Stimulated activated CD8-positive, alpha-beta memory T cell treated with anti-CD3 and anti-CD28 coated beads, Interleukin-15, amount 100 ng/mL, for 1 hour (primary cell): Measurements from ENCODE around the gene DSCAM.
"Not testable (repeated sequence)": the region's sequence is repeated elsewhere in the genome, so short reads cannot be mapped to it uniquely, and the experiment has no call there.

Experiments used
- DNase-seq: peaks from one replicate; pipeline ENCODE4 v3.0.0-alpha.2; 2020; ENCODE audit warnings: low read depth

Gene DSCAM

GRCh38 chr21:40385883-40386282, 461.1 kb downstream of the DSCAM start:
- no peak for DNase-seq

- DNase-seq: no peak
These were observed 463.0 kb downstream of the DSCAM start for GRCh38 chr21:40383951-40384350.

- no peak for DNase-seq
These were observed 465.8 kb downstream of the DSCAM start for GRCh38 chr21:40381111-40381510.

- no peak for DNase-seq
These were observed 466.8 kb downstream of the DSCAM start for GRCh38 chr21:40379881-40380810.

GRCh38 chr21:40377135-40377534, 469.8 kb downstream of the DSCAM start:
- DNase-seq: no peak

- no peak for DNase-seq
These were observed 473.2 kb downstream of the DSCAM start for GRCh38 chr21:40373761-40374160.

GRCh38 chr21:40372506-40372905, 474.5 kb downstream of the DSCAM start:
- no peak for DNase-seq

- DNase-seq: no peak
These were observed 475.6 kb downstream of the DSCAM start for GRCh38 chr21:40371329-40371728.

GRCh38 chr21:40356644-40357043, 490.3 kb downstream of the DSCAM start:
- DNase-seq: no peak

GRCh38 chr21:40355076-40355475, 491.9 kb downstream of the DSCAM start:
- no peak for DNase-seq

- DNase-seq: no peak
These were observed 496.0 kb downstream of the DSCAM start for GRCh38 chr21:40351006-40351405.

GRCh38 chr21:40349591-40349990, 497.4 kb downstream of the DSCAM start:
- no peak for DNase-seq

- DNase-seq: no peak
These were observed 501.1 kb downstream of the DSCAM start for GRCh38 chr21:40345711-40346321.

- no peak for DNase-seq
These were observed 506.6 kb downstream of the DSCAM start for GRCh38 chr21:40340357-40340756.

- no peak for DNase-seq
These were observed 507.9 kb downstream of the DSCAM start for GRCh38 chr21:40339050-40339449.

GRCh38 chr21:40337981-40338380, 509.0 kb downstream of the DSCAM start:
- DNase-seq: no peak

GRCh38 chr21:40335704-40336103, 511.3 kb downstream of the DSCAM start:
- no peak for DNase-seq

GRCh38 chr21:40334159-40334558, 512.8 kb downstream of the DSCAM start:
- no peak for DNase-seq

- DNase-seq: no peak
These were observed 513.2 kb downstream of the DSCAM start for GRCh38 chr21:40333731-40334130.

- DNase-seq: no peak
These were observed 515.2 kb downstream of the DSCAM start for GRCh38 chr21:40331804-40332203.

GRCh38 chr21:40331172-40331571, 515.8 kb downstream of the DSCAM start:
- DNase-seq: no peak

- DNase-seq: no peak
These were observed 522.6 kb downstream of the DSCAM start for GRCh38 chr21:40324389-40324788.

- not testable (repeated sequence) for DNase-seq
These were observed 526.2 kb downstream of the DSCAM start for GRCh38 chr21:40320718-40321117.
